ENCODE data around the gene ZP2.
A peak's percentile ranks its signal among the peaks of the same experiment; 100 is the strongest.

Gene ZP2

DNA sequence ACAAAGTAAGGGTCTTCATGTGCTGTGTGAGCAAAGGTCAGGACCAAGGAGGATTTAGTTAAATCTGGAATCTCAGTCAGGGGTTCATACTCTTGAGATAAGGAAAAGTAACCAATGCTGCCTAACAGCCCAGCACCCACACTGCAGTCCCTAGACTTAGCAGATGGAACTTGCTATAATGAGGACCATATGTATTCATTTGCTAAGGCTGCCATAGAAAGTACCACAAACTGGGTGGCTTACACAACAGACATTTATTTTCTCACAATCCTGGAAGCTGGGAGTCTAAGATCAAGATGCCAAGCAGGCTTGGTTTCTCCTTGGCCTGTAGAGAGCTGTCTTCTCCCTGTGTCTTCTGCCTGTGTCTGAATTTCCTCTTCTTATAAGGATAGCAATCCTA lies 20.8 kb downstream of the ZP2 start:
- H3K4me3 ChIP-seq (replicated peaks in 1 of 2; ENCODE audit: low read depth in 2 of 2, low read length in 2 of 2), result no peak overlapping the region
- TF ChIP-seq, protein P1, sequence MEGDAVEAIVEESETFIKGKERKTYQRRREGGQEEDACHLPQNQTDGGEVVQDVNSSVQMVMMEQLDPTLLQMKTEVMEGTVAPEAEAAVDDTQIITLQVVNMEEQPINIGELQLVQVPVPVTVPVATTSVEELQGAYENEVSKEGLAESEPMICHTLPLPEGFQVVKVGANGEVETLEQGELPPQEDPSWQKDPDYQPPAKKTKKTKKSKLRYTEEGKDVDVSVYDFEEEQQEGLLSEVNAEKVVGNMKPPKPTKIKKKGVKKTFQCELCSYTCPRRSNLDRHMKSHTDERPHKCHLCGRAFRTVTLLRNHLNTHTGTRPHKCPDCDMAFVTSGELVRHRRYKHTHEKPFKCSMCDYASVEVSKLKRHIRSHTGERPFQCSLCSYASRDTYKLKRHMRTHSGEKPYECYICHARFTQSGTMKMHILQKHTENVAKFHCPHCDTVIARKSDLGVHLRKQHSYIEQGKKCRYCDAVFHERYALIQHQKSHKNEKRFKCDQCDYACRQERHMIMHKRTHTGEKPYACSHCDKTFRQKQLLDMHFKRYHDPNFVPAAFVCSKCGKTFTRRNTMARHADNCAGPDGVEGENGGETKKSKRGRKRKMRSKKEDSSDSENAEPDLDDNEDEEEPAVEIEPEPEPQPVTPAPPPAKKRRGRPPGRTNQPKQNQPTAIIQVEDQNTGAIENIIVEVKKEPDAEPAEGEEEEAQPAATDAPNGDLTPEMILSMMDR (IDR thresholded peaks at IDR 0.05; ENCODE audit: low read depth, low read length), result no peak
- DNase-seq (ENCODE audit: low read depth in 2 of 2), result no peak

- no peak overlapping the region for H3K4me3 ChIP-seq (replicated peaks in 1 of 2; ENCODE audit: low read depth in 2 of 2, low read length in 2 of 2)
- TF ChIP-seq, protein P1 (IDR thresholded peaks at IDR 0.05; ENCODE audit: low read depth, low read length), result no peak
- no peak for DNase-seq (ENCODE audit: low read depth in 2 of 2)
These were observed 21.4 kb downstream of the ZP2 start for GRCh38 chr16:21190013-21190412.

DNA sequence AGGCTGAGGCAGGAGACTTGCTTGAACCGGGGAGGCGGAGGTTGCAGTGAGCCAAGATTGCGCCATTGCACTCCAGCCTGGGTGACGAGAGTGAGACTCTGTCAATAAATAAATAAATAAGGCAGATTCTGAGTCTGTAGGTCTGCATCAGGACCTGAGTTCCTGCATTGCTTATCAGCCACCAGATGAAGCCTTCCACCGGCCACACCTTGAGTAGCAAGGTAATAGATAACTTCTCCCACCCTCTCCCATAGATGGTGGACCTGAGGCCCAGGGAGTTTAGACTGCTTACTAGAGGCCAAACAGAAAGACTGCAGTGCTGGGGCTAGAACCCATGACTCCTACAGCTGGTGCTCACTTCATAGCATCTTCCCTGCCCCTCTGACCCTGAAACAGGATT lies 22.1 kb downstream of the ZP2 start:
- TF ChIP-seq, protein P1 (IDR thresholded peaks at IDR 0.05; ENCODE audit: low read depth, low read length), result no peak
- H3K4me3 ChIP-seq (replicated peaks in 1 of 2; ENCODE audit: low read depth in 2 of 2, low read length in 2 of 2), result no peak overlapping the region
- DNase-seq (ENCODE audit: low read depth in 2 of 2), result no peak

GRCh38 chr16:21186326-21186691 lies 25.1 kb downstream of the ZP2 start:
- TF ChIP-seq, protein P1 (IDR thresholded peaks at IDR 0.05; ENCODE audit: low read depth, low read length), result no peak
- no peak overlapping the region for H3K4me3 ChIP-seq (replicated peaks in 1 of 2; ENCODE audit: low read depth in 2 of 2, low read length in 2 of 2)
- DNase-seq (ENCODE audit: low read depth in 2 of 2), result peak in 1 of 2 donors; percentile 25

- no peak overlapping the region for H3K4me3 ChIP-seq (replicated peaks in 1 of 2; ENCODE audit: low read depth in 2 of 2, low read length in 2 of 2)
- TF ChIP-seq, protein P1 (IDR thresholded peaks at IDR 0.05; ENCODE audit: low read depth, low read length), result no peak
- no peak for DNase-seq (ENCODE audit: low read depth in 2 of 2)
These were observed 25.6 kb downstream of the ZP2 start for GRCh38 chr16:21185659-21186325.

GRCh38 chr16:21184834-21185233 lies 26.5 kb downstream of the ZP2 start:
- TF ChIP-seq, protein P1 (IDR thresholded peaks at IDR 0.05; ENCODE audit: low read depth, low read length), result no peak
- DNase-seq (ENCODE audit: low read depth in 2 of 2), result peak in 1 of 2 donors; percentile 80
- H3K4me3 ChIP-seq (replicated peaks in 1 of 2; ENCODE audit: low read depth in 2 of 2, low read length in 2 of 2), result no peak overlapping the region

DNA sequence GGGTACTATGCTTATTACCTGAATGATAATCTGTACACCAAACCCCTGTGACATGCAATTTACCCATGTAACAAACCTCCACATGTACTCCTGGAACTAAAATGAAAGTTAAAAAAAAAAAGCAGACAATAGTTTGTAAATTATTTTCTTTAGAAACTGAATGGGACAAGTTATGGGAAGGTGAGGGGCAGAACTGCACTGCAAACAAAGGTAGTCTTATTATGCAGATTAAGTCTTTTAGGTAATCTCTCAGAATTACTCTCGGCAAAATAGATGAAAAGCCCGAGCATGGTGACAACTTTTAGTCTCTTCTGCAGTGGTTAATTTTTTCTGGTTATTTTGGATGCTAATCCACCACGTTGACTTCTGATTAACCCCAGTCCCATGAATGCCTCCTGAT lies 27.4 kb downstream of the ZP2 start:
- DNase-seq (ENCODE audit: low read depth in 2 of 2), result no peak
- no peak overlapping the region for H3K4me3 ChIP-seq (replicated peaks in 1 of 2; ENCODE audit: low read depth in 2 of 2, low read length in 2 of 2)
- TF ChIP-seq, protein P1 (IDR thresholded peaks at IDR 0.05; ENCODE audit: low read depth, low read length), result no peak

Measured in cardiac fibroblast (primary cell).